Small intestine (tissue), 7 donors: ENCODE results near the gene CFAP299. TPM values are rescaled to one million over a fixed set of nuclear protein-coding genes. Genes with fewer than 3 reads are reported as not detected.

Experiments
- DNase-seq, 2 donors: peaks; one replicate each; pipeline versions ENCODE4 v3.0.0 to v3.0.0-alpha.2; 2013
- FAIRE-seq: peaks from 2 replicates; lab custom pipeline; 2012; peaks lifted over from hg19 to GRCh38; lab: Jason Lieb, UNC
- H3K27ac ChIP-seq, 3 donors: one replicate each; pipeline ENCODE4 v1.5.1; 2013; ENCODE audit warnings: low read length in 2 of 3, mild to moderate bottlenecking in 2 of 3, control low read depth in 1 of 3, inconsistent platforms in 1 of 3, low read depth in 1 of 3, moderate library complexity in 1 of 3
- H3K27me3 ChIP-seq, 3 donors: one replicate each; pipeline ENCODE4 v1.6.1; 2013; ENCODE audit warnings: low read length in 3 of 3, inconsistent platforms in 1 of 3; ENCODE audit not compliant: control insufficient read depth in 3 of 3, insufficient read depth in 3 of 3
- H3K36me3 ChIP-seq, 3 donors: one replicate each; pipeline ENCODE4 v1.6.1; 2013; ENCODE audit warnings: low read length in 3 of 3, inconsistent platforms in 1 of 3, low read depth in 1 of 3, mild to moderate bottlenecking in 1 of 3, moderate library complexity in 1 of 3; ENCODE audit not compliant: control insufficient read depth in 3 of 3, insufficient read depth in 2 of 3
- H3K4me1 ChIP-seq, 3 donors: one replicate each; pipeline ENCODE4 v1.6.1; 2013; ENCODE audit warnings: low read length in 2 of 3, inconsistent platforms in 1 of 3, low read depth in 1 of 3, mild to moderate bottlenecking in 1 of 3, moderate library complexity in 1 of 3; ENCODE audit not compliant: control insufficient read depth in 3 of 3, insufficient read depth in 2 of 3
- H3K4me3 ChIP-seq, 3 donors: one replicate each; pipeline ENCODE4 v1.5.1; 2013; ENCODE audit warnings: low read length in 3 of 3, control low read depth in 1 of 3, inconsistent platforms in 1 of 3, low read depth in 1 of 3, mild to moderate bottlenecking in 1 of 3, moderate library complexity in 1 of 3
- H3K9me3 ChIP-seq, 2 donors: one replicate each; pipeline ENCODE4 v1.6.1; 2013; ENCODE audit warnings: low read depth in 1 of 2, low read length in 1 of 2; ENCODE audit not compliant: control insufficient read depth in 2 of 2, insufficient read depth in 1 of 2
- WGBS, 3 donors: extraction: QIAGEN DNeasy Blood & Tissue Kit; methylation state at CpG; one replicate each; pipeline ENCODE4 v1.1.7; 2013; 5-methylcytosine and 5-hydroxymethylcytosine counted together
- polyA plus RNA-seq, 4 donors: library from polyadenylated mRNA; stranded (reverse) in 3 of 4; unstranded in 1 of 4; fragments of 200-250 nt in 3 of 4; fragments of 120-200 nt in 1 of 4; gene quantifications; one replicate each; pipeline versions ENCODE4 v1.2.1 to v1.2.3, GENCODE V29; 2013
- donor health status: healthy with polysubstance abuse.
- donor health status: control.
- donor health status: control.
- donor health status: Bipolar disorder and iron deficiency.
- donor health status: healthy.

Gene CFAP299
- polyA plus RNA-seq, 4 donors, result not detected

GRCh38 chr4:80492761-80493160, 157.2 kb downstream of the CFAP299 start:
- DNase-seq, result peak; percentile 41 to 75
- no peaks in the 10 kb centered on the region for H3K4me1 ChIP-seq
- no peak for FAIRE-seq
- H3K36me3 ChIP-seq, result no peaks in the 10 kb centered on the region
- H3K4me3 ChIP-seq, result no peak overlapping the region
- peak overlapping the region in 1 of 3 donors; percentile 45 for H3K27ac ChIP-seq
- H3K27me3 ChIP-seq, result no peaks in the 10 kb centered on the region
- peaks cover 0 to 6% of the 10 kb centered on the region in 2 donors for H3K9me3 ChIP-seq
- WGBS, 3 donors, result 35 to 45% (median 43%) methylated on average over 1 of the region's 1 CpG

GRCh38 chr4:80495865-80496264, 160.3 kb downstream of the CFAP299 start:
- Histone ChIP-seq H3K36me3 (no peaks in the 10 kb centered on the region), H3K9me3 (peaks cover 0 to 6% of the 10 kb centered on the region in 2 donors), H3K27me3 (no peaks in the 10 kb centered on the region), H3K4me3 (no peak overlapping the region), H3K27ac (no peak overlapping the region), H3K4me1 (no peaks in the 10 kb centered on the region)
- 73 to 88% (median 74%) methylated on average over 1 of the region's 1 CpG for WGBS, 3 donors
- FAIRE-seq, result no peak
- no peak for DNase-seq

- DNase-seq (no peak), FAIRE-seq (no peak)
- 80 to 94% (median 93%) methylated on average over 1 of the region's 1 CpG for WGBS, 3 donors
- no peaks in the 10 kb centered on the region for H3K4me1 ChIP-seq
- H3K36me3 ChIP-seq, result no peaks in the 10 kb centered on the region
- no peaks in the 10 kb centered on the region for H3K27me3 ChIP-seq
- no peak overlapping the region for H3K4me3 ChIP-seq
- no peak overlapping the region for H3K27ac ChIP-seq
- peaks cover 0 to 6% of the 10 kb centered on the region in 2 donors for H3K9me3 ChIP-seq
These were observed 163.2 kb downstream of the CFAP299 start for GRCh38 chr4:80498725-80499124.

GRCh38 chr4:80500613-80501012, 165.1 kb downstream of the CFAP299 start:
- Histone ChIP-seq H3K9me3 (peaks cover 0 to 6% of the 10 kb centered on the region in 2 donors), H3K27ac (no peak overlapping the region), H3K36me3 (no peaks in the 10 kb centered on the region), H3K4me3 (no peak overlapping the region), H3K27me3 (no peaks in the 10 kb centered on the region), H3K4me1 (no peaks in the 10 kb centered on the region)
- FAIRE-seq (no peak), DNase-seq (peak in 1 of 2 donors; percentile 62)
- WGBS, 3 donors, result 48 to 71% (median 57%) methylated on average over 4 of the region's 4 CpGs

- no peak overlapping the region for H3K4me3 ChIP-seq
- H3K9me3 ChIP-seq, result no peaks in the 10 kb centered on the region
- no peaks in the 10 kb centered on the region for H3K4me1 ChIP-seq
- DNase-seq (no peak), FAIRE-seq (no peak)
- H3K36me3 ChIP-seq, result no peaks in the 10 kb centered on the region
- 3 to 69% (median 33%) methylated on average over 1 of the region's 1 CpG for WGBS, 3 donors
- no peaks in the 10 kb centered on the region for H3K27me3 ChIP-seq
- no peak overlapping the region for H3K27ac ChIP-seq
These were observed 171.5 kb downstream of the CFAP299 start for GRCh38 chr4:80507077-80507476.

- FAIRE-seq, result no peak
- 48 to 50% (median 49%) methylated on average over 1 of the region's 1 CpG for WGBS, 3 donors
These were observed 172.0 kb downstream of the CFAP299 start for GRCh38 chr4:80507507-80507906.

GRCh38 chr4:80515496-80515895, 180.0 kb downstream of the CFAP299 start:
- WGBS, 3 donors, result 65 to 90% (median 71%) methylated on average over 1 of the region's 1 CpG
- FAIRE-seq (no peak), DNase-seq (no peak)
- Histone ChIP-seq H3K36me3 (no peaks in the 10 kb centered on the region), H3K27me3 (no peaks in the 10 kb centered on the region), H3K9me3 (no peaks in the 10 kb centered on the region), H3K27ac (no peak overlapping the region), H3K4me1 (no peaks in the 10 kb centered on the region), H3K4me3 (no peak overlapping the region)

More at GRCh38 chr4:80507507-80507906, 172.0 kb downstream of the CFAP299 start:
- H3K27ac ChIP-seq, result no peak overlapping the region
- no peaks in the 10 kb centered on the region for H3K9me3 ChIP-seq
- no peak for DNase-seq
- no peaks in the 10 kb centered on the region for H3K27me3 ChIP-seq
- H3K4me1 ChIP-seq, result no peaks in the 10 kb centered on the region
- H3K4me3 ChIP-seq, result no peak overlapping the region
- H3K36me3 ChIP-seq, result no peaks in the 10 kb centered on the region

GRCh38 chr4:80521438-80521837, 185.9 kb downstream of the CFAP299 start:
- Histone ChIP-seq H3K36me3 (no peaks in the 10 kb centered on the region), H3K4me3 (no peak overlapping the region), H3K27me3 (no peaks in the 10 kb centered on the region), H3K27ac (no peak overlapping the region), H3K4me1 (no peaks in the 10 kb centered on the region), H3K9me3 (no peaks in the 10 kb centered on the region)
- DNase-seq, result no peak
- WGBS, 3 donors, result 90 to 100% (median 92%) methylated on average over 1 of the region's 1 CpG
- no peak for FAIRE-seq

- Histone ChIP-seq H3K4me1 (no peaks in the 10 kb centered on the region), H3K4me3 (no peak overlapping the region), H3K9me3 (no peaks in the 10 kb centered on the region), H3K36me3 (no peaks in the 10 kb centered on the region), H3K27me3 (no peaks in the 10 kb centered on the region), H3K27ac (no peak overlapping the region)
- 87 to 90% (median 88%) methylated on average over 2 of the region's 2 CpGs for WGBS, 3 donors
- DNase-seq (no peak), FAIRE-seq (no peak)
These were observed 191.2 kb downstream of the CFAP299 start for GRCh38 chr4:80526697-80527096.
